WTC11 (cell line): ENCODE data around the gene YIPF6.

ENCODE experiments used
- CTCF ChIP-seq: fragments of 200-600 bp; IDR thresholded peaks from 2 replicates; pipeline ENCODE4 v1.8.0; 2022; ENCODE audit warnings: antibody characterized with exemption
- E2F1 ChIP-seq: sonication (generic); formaldehyde crosslinking; IDR thresholded peaks from 2 replicates; pipeline ENCODE4 v1.8.0; 2022; ENCODE audit warnings: mild to moderate bottlenecking, missing genetic modification reagents
- ESRRA ChIP-seq: sonication (generic); formaldehyde crosslinking; IDR thresholded peaks from 2 replicates; pipeline ENCODE4 v1.8.1; 2022; ENCODE audit warnings: mild to moderate bottlenecking, missing genetic modification reagents, borderline replicate concordance
- JUN ChIP-seq: sonication (generic); formaldehyde crosslinking; IDR thresholded peaks from 2 replicates; pipeline ENCODE4 v1.8.0; 2023; ENCODE audit warnings: mild to moderate bottlenecking, missing genetic modification reagents
- MLX ChIP-seq: sonication (generic); formaldehyde crosslinking; IDR thresholded peaks from 2 replicates; pipeline ENCODE4 v1.8.1; 2023; ENCODE audit warnings: mild to moderate bottlenecking, missing genetic modification reagents, moderate library complexity
- NR2C2 ChIP-seq: sonication (generic); formaldehyde crosslinking; IDR thresholded peaks from 2 replicates; pipeline ENCODE4 v1.8.0; 2022; ENCODE audit warnings: mild to moderate bottlenecking, missing genetic modification reagents
- PREB ChIP-seq: sonication (generic); formaldehyde crosslinking; IDR thresholded peaks from 2 replicates; pipeline ENCODE4 v1.8.1; 2022; ENCODE audit warnings: mild to moderate bottlenecking, missing genetic modification reagents, moderate library complexity, borderline replicate concordance

- TF ChIP-seq E2F1 (CRISPR knock-in tag) (no peak), CTCF (no peak), NR2C2 (no peak), JUN (no peak), PREB (CRISPR knock-in tag) (no peak), MLX (CRISPR knock-in tag) (no peak), ESRRA (CRISPR knock-in tag) (no peak)
Observed at GRCh38 chrX:68533656-68534055, 34.8 kb downstream of the YIPF6 start.
